Activated naive CD4-positive, alpha-beta T cell treated with anti-CD3 and anti-CD28 coated beads, Interleukin-2, amount 50 U/mL, for 72 hours (primary cell): Measurements from ENCODE around the gene TENM3. TPM values are rescaled to one million over a fixed set of nuclear protein-coding genes. Genes with fewer than 3 reads are reported as not detected.
"Not testable (repeated sequence)": the region's sequence is repeated elsewhere in the genome, so short reads cannot be mapped to it uniquely, and the experiment has no call there.

Experiments
- ATAC-seq, 2 donors: fragments of 150-1000 bp; cut with Tn5 transposase; 2 replicates each; pipeline ENCODE4 v1.10.0; 2021; ENCODE audit warnings: mild to moderate bottlenecking in 2 of 2, moderate library complexity in 2 of 2
- DNase-seq, 2 donors: peaks; one replicate each; pipeline ENCODE4 v3.0.0; 2021 to 2022; ENCODE audit warnings: low spot score in 2 of 2
- H3K27ac Mint-ChIP-seq, 2 donors: one replicate each; pipeline ENCODE4 v1.8.0; 2022; ENCODE audit warnings: mild to moderate bottlenecking in 2 of 2, mixed read lengths in 2 of 2
- H3K36me3 Mint-ChIP-seq, 2 donors: one replicate each; pipeline ENCODE4 v1.8.0; 2022; ENCODE audit warnings: mixed read lengths in 2 of 2
- H3K9me3 Mint-ChIP-seq, 2 donors: one replicate each; pipeline ENCODE4 v1.8.0; 2022; ENCODE audit warnings: mixed read lengths in 2 of 2
- total RNA-seq, 2 donors: library from RNA; stranded (reverse); gene quantifications; one replicate each; pipeline ENCODE4 v1.2.3, GENCODE V29; 2022

Gene TENM3
- not detected for total RNA-seq

GRCh38 chr4:182243204-182243603 lies at the start of gene TENM3:
Gene TENM3 (plus strand): TSS chr4:182243402. CDS start chr4:182324021, 80,619 bp downstream.
- not testable (repeated sequence) for DNase-seq
- peaks cover 0 to 12% of the 10 kb centered on the region in 2 donors for H3K36me3 Mint-ChIP-seq

GRCh38 chr4:182194091-182194824 lies 48.9 kb upstream of the TENM3 start:
- Mint-ChIP-seq H3K36me3 (no peaks in the 10 kb centered on the region), H3K9me3 (peaks cover 0 to 6% of the 10 kb centered on the region in 2 donors), H3K27ac (no peak overlapping the region)
- DNase-seq (no peak), ATAC-seq (no peak)

More at GRCh38 chr4:182243204-182243603, at the start of gene TENM3:
- H3K9me3 Mint-ChIP-seq: peaks cover 16 to 21% of the 10 kb centered on the region in 2 donors
- H3K27ac Mint-ChIP-seq, ATAC-seq: not testable (repeated sequence)

- Mint-ChIP-seq H3K27ac (no peak overlapping the region), H3K9me3 (peaks cover 0 to 6% of the 10 kb centered on the region in 2 donors)
- ATAC-seq: no peak
These were observed 45.6 kb upstream of the TENM3 start for GRCh38 chr4:182197611-182198010.

GRCh38 chr4:182201871-182202270 lies 41.3 kb upstream of the TENM3 start:
- DNase-seq (no peak), ATAC-seq (no peak)
- peaks cover 0 to 6% of the 10 kb centered on the region in 2 donors for H3K9me3 Mint-ChIP-seq
- H3K27ac Mint-ChIP-seq: no peak overlapping the region
- H3K36me3 Mint-ChIP-seq: no peaks in the 10 kb centered on the region

More at GRCh38 chr4:182197611-182198010, 45.6 kb upstream of the TENM3 start:
- H3K36me3 Mint-ChIP-seq: no peaks in the 10 kb centered on the region
- DNase-seq: no peak

GRCh38 chr4:182202650-182203049 lies 40.6 kb upstream of the TENM3 start:
- DNase-seq: no peak
- H3K9me3 Mint-ChIP-seq: peaks cover 0 to 6% of the 10 kb centered on the region in 2 donors
- H3K36me3 Mint-ChIP-seq: no peaks in the 10 kb centered on the region
- ATAC-seq: no peak
- no peak overlapping the region for H3K27ac Mint-ChIP-seq

- no peak overlapping the region for H3K27ac Mint-ChIP-seq
- ATAC-seq: no peak
These were observed 39.3 kb upstream of the TENM3 start for GRCh38 chr4:182203872-182204411.

GRCh38 chr4:182205306-182205705 lies 37.9 kb upstream of the TENM3 start:
- Mint-ChIP-seq H3K9me3 (peaks cover 0 to 4% of the 10 kb centered on the region in 2 donors), H3K27ac (no peak overlapping the region), H3K36me3 (no peaks in the 10 kb centered on the region)
- ATAC-seq (no peak), DNase-seq (no peak)

More at GRCh38 chr4:182203872-182204411, 39.3 kb upstream of the TENM3 start:
- Mint-ChIP-seq H3K9me3 (no peaks in the 10 kb centered on the region), H3K36me3 (no peaks in the 10 kb centered on the region)
- no peak for DNase-seq

- peaks cover 0 to 4% of the 10 kb centered on the region in 2 donors for H3K9me3 Mint-ChIP-seq
- no peaks in the 10 kb centered on the region for H3K36me3 Mint-ChIP-seq
- no peak for ATAC-seq
- H3K27ac Mint-ChIP-seq: no peak overlapping the region
- DNase-seq: no peak
These were observed 36.9 kb upstream of the TENM3 start for GRCh38 chr4:182206266-182206665.

GRCh38 chr4:182206916-182207315 lies 36.3 kb upstream of the TENM3 start:
- Mint-ChIP-seq H3K27ac (no peak overlapping the region), H3K36me3 (no peaks in the 10 kb centered on the region), H3K9me3 (peaks cover 0 to 4% of the 10 kb centered on the region in 2 donors)
- DNase-seq (no peak), ATAC-seq (no peak)

GRCh38 chr4:182207830-182208396 lies 35.3 kb upstream of the TENM3 start:
- ATAC-seq (no peak), DNase-seq (no peak)
- Mint-ChIP-seq H3K36me3 (no peaks in the 10 kb centered on the region), H3K27ac (no peak overlapping the region), H3K9me3 (peaks cover 0 to 4% of the 10 kb centered on the region in 2 donors)

- ATAC-seq (no peak), DNase-seq (no peak)
- Mint-ChIP-seq H3K36me3 (no peaks in the 10 kb centered on the region), H3K27ac (no peak overlapping the region), H3K9me3 (peaks cover 0 to 4% of the 10 kb centered on the region in 2 donors)
These were observed 34.6 kb upstream of the TENM3 start for GRCh38 chr4:182208526-182209050.

- ATAC-seq (no peak), DNase-seq (no peak)
- Mint-ChIP-seq H3K27ac (no peak overlapping the region), H3K9me3 (peaks cover 0 to 4% of the 10 kb centered on the region in 2 donors), H3K36me3 (no peaks in the 10 kb centered on the region)
These were observed 30.9 kb upstream of the TENM3 start for GRCh38 chr4:182212211-182212761.

GRCh38 chr4:182213004-182213403 lies 30.2 kb upstream of the TENM3 start:
- ATAC-seq: no peak
- H3K9me3 Mint-ChIP-seq: peaks cover 0 to 4% of the 10 kb centered on the region in 2 donors
- no peaks in the 10 kb centered on the region for H3K36me3 Mint-ChIP-seq
- no peak for DNase-seq
- no peak overlapping the region for H3K27ac Mint-ChIP-seq

GRCh38 chr4:182215148-182215547 lies 28.1 kb upstream of the TENM3 start:
- ATAC-seq (no peak), DNase-seq (no peak)
- H3K27ac Mint-ChIP-seq: no peak overlapping the region
- H3K9me3 Mint-ChIP-seq: peaks cover 0 to under 1% of the 10 kb centered on the region in 2 donors
- no peaks in the 10 kb centered on the region for H3K36me3 Mint-ChIP-seq

GRCh38 chr4:182216005-182216404 lies 27.2 kb upstream of the TENM3 start:
- no peak for DNase-seq
- H3K27ac Mint-ChIP-seq: no peak overlapping the region
- no peaks in the 10 kb centered on the region for H3K36me3 Mint-ChIP-seq
- no peaks in the 10 kb centered on the region for H3K9me3 Mint-ChIP-seq
- no peak for ATAC-seq

GRCh38 chr4:182219411-182220056 lies 23.7 kb upstream of the TENM3 start:
- Mint-ChIP-seq H3K27ac (no peak overlapping the region), H3K9me3 (no peaks in the 10 kb centered on the region), H3K36me3 (no peaks in the 10 kb centered on the region)
- DNase-seq (no peak), ATAC-seq (no peak)

GRCh38 chr4:182221987-182222386 lies 21.2 kb upstream of the TENM3 start:
- H3K27ac Mint-ChIP-seq: no peak overlapping the region
- H3K36me3 Mint-ChIP-seq: no peaks in the 10 kb centered on the region
- DNase-seq (no peak), ATAC-seq (no peak)
- no peaks in the 10 kb centered on the region for H3K9me3 Mint-ChIP-seq
